Suprapubic skin (tissue), 4 donors: ENCODE data around the gene CFAP100.

Experiments used
- EP300 ChIP-seq: sonication (generic); formaldehyde crosslinking; IDR thresholded peaks from one replicate; pipeline ENCODE4 v1.6.1; 2017; ENCODE audit warnings: antibody characterized with exemption
- POLR2A ChIP-seq, 2 donors: fragments of 450-650 bp; IDR thresholded peaks; one replicate each; pipeline ENCODE4 v1.6.1; 2017; ENCODE audit warnings: antibody characterized with exemption in 2 of 2, mild to moderate bottlenecking in 2 of 2, moderate library complexity in 2 of 2
- POLR2AphosphoS5 ChIP-seq, 3 donors: sonication (generic); formaldehyde crosslinking; IDR thresholded peaks; one replicate each; pipeline ENCODE4 v1.6.1; 2017; ENCODE audit warnings: antibody characterized with exemption in 3 of 3
- TF ChIP-seq, protein P1 (sequence below), 2 donors: fragments of 200-600 bp in 1 of 2; fragments of 450-650 bp in 1 of 2; sonication (generic) in 1 of 2; IDR thresholded peaks; one replicate each; pipeline ENCODE4 v1.5.1; 2016 to 2019; ENCODE audit warnings: antibody characterized with exemption in 2 of 2, mild to moderate bottlenecking in 1 of 2, moderate library complexity in 1 of 2

- TF ChIP-seq, protein P1, sequence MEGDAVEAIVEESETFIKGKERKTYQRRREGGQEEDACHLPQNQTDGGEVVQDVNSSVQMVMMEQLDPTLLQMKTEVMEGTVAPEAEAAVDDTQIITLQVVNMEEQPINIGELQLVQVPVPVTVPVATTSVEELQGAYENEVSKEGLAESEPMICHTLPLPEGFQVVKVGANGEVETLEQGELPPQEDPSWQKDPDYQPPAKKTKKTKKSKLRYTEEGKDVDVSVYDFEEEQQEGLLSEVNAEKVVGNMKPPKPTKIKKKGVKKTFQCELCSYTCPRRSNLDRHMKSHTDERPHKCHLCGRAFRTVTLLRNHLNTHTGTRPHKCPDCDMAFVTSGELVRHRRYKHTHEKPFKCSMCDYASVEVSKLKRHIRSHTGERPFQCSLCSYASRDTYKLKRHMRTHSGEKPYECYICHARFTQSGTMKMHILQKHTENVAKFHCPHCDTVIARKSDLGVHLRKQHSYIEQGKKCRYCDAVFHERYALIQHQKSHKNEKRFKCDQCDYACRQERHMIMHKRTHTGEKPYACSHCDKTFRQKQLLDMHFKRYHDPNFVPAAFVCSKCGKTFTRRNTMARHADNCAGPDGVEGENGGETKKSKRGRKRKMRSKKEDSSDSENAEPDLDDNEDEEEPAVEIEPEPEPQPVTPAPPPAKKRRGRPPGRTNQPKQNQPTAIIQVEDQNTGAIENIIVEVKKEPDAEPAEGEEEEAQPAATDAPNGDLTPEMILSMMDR (IDR thresholded peaks at IDR 0.05), result no peak
- TF ChIP-seq POLR2A (IDR thresholded peaks at IDR 0.05), result no peak
- TF ChIP-seq POLR2AphosphoS5 (IDR thresholded peaks at IDR 0.05), result no peak
- no peak for TF ChIP-seq EP300
Measured at GRCh38 chr3:126373682-126374601, 20.8 kb upstream of the CFAP100 start.
